GM21619 (cell line): ENCODE results near the gene INCA1.

Experiments used
- ATAC-seq: cut with Tn5 transposase; IDR thresholded peaks from one replicate; pipeline ENCODE4 v1.9.1; 2021; ENCODE audit not compliant: unreplicated experiment

Gene INCA1

DNA sequence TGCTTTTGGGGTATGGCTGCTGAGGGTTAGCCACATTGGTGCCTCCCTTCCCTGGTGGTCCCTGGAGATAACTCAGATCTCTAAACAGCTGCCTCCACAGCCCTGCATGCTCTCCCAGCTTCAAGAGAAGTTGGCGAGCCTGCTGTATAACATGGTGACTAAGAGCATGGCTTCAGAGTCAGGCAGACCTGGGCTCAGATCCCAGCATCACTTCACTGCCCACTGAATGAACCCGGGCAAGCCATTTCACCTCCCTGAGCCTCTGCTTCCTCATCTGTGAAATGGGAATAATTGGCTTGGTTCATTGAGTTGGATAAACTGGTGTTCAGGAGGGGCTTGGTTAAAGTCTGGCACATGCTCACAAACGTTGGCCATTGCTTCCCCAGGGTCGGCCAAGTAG lies 17.0 kb upstream of the INCA1 start:
- ATAC-seq = no peak

- ATAC-seq = no peak
These were observed 14.6 kb upstream of the INCA1 start for GRCh38 chr17:5011928-5012327.

- ATAC-seq = no peak
These were observed 6.0 kb upstream of the INCA1 start for GRCh38 chr17:5003214-5003867.

DNA sequence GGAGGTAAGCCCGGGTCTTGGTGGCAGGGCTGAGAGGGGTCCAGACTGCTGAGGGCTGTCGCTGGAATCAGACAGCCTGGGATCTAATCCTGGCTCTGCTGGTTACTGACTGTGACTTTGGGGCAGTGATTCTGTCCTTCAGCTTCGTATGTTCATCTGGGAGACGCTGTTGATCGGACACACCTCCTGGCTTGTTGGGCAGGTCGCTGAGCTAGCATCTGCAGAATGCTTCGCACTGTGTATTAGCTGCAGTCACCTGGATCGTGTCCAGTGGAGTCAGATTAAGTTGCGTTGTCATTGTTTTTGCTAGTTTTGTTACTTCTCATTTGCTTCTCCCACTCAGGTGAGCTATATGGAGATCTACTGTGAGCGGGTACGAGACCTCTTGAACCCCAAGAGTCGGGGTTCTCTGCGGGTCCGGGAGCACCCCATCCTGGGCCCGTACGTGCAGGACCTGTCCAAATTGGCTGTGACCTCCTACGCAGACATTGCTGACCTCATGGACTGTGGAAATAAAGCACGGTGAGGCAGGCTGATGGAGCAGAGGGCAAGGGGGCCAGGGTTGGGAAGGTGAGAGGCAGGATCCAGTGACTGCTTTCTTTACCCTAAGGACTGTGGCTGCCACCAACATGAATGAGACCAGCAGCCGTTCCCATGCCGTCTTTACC lies 4.9 kb upstream of the INCA1 start:
- ATAC-seq = no peak

GRCh38 chr17:5000237-5000639 lies 2.9 kb upstream of the INCA1 start:
- ATAC-seq = no peak

DNA sequence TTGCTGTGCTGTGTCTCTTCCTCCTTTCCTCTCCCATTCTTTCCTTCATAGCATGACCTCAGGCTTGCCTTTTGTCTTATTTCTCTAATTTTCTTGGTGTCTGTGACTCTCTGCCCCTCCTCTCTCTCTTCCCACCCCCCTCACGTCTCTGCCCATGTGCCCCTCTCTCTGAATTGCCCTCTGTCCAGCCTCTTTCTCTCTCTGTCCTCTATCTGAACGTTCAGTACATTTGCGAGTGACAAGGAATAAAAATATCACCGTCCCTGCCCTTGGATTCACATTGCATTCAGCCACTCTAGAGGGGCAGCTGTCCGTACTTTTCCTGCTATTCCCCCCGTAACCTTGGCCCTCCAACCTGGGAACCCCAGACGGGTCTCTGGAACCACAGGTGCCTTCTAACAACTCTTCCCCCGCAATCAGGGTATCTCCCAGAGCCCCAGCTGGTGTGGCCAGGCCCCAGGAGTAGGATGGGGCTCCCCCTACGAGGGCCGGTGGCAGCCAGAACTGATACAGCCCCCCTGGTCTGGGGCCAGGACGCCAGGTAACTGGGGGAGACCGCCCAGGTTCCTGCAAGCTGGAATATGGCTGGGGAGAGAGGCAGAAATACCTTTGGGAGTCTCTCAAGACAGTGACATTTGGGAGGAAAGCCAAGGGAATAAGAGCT lies 2.2 kb upstream of the INCA1 start:
- ATAC-seq = no peak

GRCh38 chr17:4998732-4999429 lies 1.6 kb upstream of the INCA1 start:
- ATAC-seq = no peak

DNA sequence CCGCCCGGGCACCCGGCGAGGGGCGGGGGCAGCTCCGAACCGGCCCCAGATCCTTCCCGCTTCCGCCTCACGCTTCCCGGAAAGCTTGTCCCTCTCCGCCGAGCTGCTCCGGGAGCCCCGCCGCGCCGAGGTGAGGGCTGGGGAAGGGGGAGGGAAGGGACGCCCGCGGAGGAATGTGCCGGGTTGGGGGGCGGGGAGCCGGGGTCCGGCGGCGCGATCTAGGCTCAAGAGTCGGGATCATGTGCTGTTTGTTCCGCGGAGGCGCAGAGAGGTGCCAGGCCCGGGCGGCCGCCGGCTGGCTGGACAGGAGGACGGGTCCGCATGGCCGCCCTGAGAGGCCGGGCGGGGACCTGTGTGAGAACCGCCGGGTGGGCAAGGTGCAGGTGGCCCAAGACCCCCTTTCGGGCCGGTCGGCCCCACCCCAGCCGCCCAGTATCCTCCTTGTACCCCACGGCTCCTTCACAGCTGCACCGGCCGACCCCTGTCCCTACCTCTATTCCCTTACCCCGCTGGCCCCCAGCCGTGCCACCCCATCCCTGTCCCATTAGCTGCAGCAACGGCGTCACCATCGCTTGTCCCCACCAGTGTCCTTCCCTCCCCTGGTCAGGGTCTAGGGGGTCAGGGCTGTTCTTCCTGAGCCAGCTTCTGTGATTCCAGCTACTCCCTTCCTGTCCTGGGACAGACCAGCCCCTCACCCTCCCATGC lies 857 bp upstream of the INCA1 start:
- ATAC-seq = peak; percentile 6

DNA sequence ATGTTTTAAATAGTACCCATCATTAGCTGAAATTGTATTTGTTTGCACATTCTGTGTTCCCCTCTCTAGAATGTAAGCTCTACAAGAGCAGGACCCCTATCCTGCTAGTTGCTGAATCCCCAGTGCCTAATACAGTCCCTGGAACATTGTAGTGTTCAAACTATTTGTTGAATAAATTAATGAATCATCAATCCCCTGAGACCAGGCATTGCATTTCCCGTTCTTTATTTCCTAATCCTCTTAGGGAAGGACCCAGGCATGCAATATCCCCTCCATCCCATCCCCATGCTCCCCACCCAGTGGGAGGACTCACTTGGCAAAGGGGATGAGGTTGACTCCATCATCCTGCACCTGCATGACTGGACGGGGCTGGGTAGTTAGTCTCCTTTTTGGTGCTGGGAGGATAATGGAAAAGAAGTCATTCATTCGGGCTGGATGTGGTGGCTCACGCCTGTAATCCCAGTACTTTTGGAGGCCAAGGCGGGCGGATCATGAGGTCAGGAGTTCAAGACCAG lies 3.2 kb downstream of the INCA1 start:
- ATAC-seq = no peak

DNA sequence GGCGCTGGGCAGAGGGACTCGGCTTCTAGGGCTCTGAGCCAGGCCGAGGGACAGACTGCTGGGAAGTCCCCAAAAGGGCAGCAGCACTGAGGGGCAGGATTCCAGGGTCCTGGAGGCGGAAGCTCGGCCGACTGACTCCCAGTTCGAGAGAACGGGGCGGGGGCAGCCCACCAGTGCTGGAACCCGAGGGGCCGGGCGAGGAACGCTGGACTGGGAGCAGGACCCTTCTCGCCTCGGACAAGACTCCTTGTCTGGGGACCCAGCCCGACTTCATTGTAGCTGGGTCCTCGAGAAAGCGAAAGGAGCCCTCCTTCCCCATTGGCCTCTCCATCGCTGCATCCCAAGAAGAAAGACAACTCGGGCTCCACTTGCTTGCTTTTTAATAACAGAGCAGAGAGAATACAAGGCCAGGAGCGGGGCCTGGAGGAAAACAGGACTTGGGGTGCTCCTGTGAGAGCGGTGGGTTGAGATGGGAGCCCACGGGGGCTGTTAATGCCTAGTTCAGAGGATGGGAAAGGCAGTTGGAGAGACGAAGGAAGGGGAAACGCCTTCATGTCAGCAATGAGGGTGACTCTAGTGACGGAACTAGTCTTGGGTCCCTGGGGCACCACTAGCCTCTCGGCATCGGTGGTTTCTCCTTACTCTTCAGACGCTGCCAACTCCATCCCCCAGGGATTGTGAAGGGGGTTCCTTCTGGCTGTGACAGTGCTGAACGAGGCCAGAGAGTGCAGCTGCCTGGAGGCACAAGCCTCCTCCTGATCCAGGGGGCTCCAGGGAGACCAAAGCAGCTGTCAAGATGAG lies 9.4 kb downstream of the INCA1 start:
- peak; percentile 9 for ATAC-seq

DNA sequence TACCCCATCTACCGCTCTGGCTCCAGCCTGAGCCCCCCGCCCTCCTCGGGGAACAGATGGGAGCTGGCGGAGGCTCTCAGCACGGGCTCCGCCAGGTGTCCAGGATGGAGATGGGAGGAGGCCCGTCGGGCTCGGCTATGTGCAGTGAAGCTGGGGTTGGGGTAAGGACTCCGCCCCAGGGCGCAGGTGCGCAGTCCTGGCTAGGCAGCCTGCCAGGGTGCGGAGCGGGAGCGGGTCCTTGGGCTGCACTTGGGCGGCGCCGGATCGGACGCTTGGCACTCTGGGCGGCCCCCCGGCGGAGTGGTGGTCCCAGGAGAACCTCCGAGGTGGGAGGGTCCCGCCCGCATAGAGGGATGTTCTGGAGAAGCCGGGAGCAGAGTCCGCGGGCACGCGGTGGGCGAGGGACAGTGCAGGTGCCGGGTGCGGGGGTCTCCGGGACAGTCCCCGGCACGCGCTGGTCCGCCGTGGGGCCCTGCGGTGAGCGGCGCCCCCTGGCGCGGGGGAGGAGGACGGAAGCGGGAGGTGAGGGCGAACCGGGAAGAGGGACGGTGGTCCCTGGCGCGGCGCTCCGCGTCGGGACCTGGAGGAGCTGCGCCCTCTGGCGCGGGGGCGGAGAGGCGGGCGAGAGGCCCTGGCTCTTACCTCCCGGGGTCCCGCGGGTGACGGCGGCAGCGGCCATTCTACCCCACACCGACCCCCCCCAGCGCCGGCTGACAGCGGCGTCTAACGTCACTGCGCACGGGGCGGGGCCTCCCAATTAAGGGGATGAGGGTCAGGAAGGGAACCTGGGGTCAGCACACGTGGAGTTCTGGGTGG lies 10.2 kb downstream of the INCA1 start, which contains the start of gene CAMTA2:
Gene CAMTA2 (minus strand): TSS at position 725 of the 816 bp plus-strand sequence. CDS start 1,453 bp downstream, outside the sequence.
- peak; percentile 57 for ATAC-seq

GRCh38 chr17:4986403-4986802 lies 10.9 kb downstream of the INCA1 start:
- no peak for ATAC-seq

GRCh38 chr17:4982305-4982704 lies 15.0 kb downstream of the INCA1 start:
- ATAC-seq = no peak

DNA sequence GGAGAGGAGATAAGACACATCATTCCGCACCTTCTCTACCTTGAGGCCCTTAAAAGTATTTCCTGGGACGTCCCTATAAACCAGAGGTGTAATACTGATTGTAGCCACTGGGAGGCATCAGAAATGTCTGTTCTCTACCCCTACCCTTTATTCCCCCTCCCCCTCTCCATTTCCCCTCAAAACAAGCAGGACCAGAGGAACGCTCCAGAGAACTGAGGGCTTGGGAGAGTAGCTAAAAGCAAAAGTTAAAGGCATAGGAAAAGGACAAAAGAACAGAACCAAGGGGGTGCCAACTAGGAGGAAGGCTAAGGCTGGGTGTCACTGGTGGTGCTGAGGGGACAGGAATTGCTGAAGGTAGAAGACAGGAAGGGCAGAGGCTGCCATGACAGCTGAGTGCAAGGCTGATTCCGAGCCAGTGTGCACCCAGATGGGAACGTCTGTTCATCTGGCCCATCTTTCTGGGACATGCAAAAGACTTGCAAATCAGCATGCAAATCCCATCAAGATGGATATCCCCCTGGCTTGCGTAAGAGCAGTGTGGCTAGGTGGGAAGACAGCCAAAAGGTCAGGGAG lies 16.6 kb downstream of the INCA1 start:
- ATAC-seq = no peak

GRCh38 chr17:4978726-4979125 lies 18.6 kb downstream of the INCA1 start:
- no peak for ATAC-seq

GRCh38 chr17:4974115-4974670 lies 23.1 kb downstream of the INCA1 start:
- no peak for ATAC-seq

GRCh38 chr17:4973256-4974114 lies 23.8 kb downstream of the INCA1 start:
- ATAC-seq = no peak
